HG02885 (cell line): ENCODE results near the gene CHRNA1.
A peak's percentile ranks its signal among the peaks of the same experiment; 100 is the strongest.

ENCODE experiments used
- ATAC-seq: cut with Tn5 transposase; IDR thresholded peaks from one replicate; pipeline ENCODE4 v1.9.1; 2021; ENCODE audit warnings: mild to moderate bottlenecking; ENCODE audit not compliant: unreplicated experiment, poor library complexity

The CHRNA1 gene

DNA sequence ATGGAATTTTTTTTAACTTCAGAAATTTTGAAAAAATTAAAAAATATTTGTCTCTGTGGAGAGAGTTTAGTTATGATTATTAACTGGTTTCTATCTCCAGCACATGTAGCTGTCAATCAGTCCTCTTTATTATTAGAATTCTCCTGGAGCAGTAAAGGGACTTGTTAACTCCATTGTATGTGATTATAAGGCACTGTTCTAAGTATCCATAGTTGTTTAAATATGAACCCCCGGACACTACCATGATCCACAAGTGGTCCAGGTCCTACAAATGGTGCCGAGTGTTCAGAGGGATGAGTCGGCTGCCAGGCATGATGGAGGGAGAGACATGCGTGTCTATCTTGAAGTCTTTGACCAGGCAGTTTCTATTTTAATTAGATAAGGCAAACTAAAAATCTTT is 492 bp downstream of the CHRNA1 start:
- ATAC-seq: no peak

DNA sequence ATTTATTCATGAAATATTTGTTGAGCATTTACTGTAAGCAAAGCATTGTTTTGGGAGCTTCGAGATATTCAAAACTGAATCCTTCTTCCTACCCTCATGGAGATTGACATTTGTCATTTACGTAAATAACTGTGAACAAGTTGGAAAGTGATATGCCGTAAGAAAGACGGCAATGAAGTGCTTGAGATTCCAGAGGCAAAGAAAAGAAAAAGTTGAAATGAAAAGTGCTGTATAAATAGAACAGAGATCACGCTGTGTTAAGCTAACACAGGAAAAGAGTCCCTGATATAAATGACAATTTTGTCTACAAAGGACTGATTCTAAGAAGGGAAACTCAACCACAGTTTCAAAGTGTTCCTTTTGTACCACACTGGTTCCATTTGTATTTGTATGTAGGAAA is 1.8 kb downstream of the CHRNA1 start:
- ATAC-seq: no peak

DNA sequence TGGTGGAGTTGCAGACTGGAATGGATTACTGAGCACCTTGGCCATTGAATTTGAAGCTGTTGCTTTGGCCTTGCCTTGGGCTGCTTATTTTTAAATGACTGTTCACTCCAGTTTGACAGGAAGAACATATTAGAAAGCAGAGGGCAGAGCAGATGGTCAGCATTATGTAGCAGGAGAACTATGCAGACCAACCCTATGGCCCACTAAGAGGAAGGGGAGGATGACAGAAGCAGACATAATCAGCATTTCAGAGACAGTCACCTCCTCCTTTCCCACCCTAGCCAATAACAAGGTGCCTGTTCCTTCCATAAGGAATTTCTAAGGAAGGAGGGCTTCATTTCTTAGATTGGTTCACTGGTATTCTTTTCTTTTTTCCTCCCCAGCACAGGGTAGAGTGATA is 2.4 kb downstream of the CHRNA1 start:
- no peak for ATAC-seq

DNA sequence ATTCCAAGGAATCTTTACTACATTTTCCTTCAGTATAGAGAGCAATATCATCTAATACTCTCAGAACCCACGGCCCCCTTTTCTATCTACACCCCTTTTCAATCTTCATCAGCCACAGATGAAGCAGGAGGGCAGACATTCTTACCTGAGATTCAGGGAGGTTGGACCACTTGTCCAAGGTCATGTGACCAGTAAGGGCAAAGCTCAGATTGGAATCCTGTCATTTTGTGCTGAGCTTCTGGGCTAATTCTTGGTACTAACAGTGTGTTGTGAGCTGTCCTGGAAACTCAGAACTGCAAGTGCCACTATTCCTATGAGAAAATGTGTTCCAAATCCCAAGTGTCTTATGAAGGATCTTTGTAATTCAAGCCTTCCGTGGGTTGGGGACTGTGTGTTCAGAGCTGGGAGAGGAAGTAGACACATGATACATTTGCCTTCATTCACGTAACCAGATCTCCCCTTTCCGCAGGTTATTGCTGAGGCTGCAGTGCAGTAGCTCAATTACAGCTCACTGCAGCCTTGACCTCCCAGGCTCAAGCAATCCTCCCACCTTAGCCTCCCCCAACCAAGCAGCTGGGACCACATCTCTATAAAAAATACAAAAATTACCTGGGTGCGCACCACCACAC is 3.3 kb downstream of the CHRNA1 start:
- ATAC-seq: no peak

DNA sequence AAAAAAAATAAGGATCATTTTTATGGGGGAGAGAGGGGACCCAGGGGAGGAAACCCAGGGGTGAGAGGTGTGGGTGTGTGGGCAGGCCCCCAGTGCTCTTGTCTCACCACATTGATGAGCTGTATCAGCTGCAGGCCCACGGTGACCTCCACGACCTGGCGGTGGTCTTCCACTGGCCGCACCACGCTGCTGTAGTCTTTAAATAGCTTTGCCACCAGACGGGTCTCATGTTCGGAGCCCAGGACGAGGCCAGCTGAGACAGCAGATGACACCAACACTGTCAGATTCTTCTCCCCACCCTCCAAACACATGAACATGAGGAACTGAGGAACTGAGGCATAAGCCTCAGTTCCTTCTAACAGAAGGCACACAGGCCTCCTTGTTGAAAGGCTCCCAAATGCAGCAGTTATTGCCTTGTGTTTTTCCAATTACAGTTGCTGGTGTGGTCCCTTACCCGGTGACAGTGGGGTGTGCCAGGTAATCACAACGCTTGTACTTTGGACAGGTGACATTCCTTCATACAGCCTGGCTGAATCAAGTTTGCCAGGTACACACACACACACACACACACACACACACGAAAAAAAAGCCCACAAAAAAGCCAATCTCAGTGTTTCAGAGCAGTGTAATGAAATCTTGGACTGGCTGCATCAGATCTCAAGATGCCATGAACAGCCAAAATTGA is 4.7 kb downstream of the CHRNA1 start:
- ATAC-seq: no peak

DNA sequence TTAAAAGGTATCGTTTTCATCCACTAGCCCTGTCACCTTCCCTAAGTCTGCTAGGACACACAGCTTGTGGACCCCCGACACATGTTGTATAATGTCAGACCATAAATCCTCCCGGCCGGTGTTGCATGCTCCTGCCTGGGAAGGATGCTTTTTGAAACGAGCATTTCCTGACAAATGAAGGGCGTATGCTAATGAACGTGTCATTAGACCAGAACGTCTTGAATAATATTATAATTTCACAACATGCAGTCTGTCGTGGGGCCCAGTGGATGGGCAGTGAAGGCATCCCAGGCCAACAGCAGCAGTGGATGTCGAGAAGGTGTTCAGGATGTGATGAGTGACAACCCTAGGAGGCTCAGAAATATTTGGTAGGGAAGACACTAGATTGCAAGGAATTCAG is 7.5 kb downstream of the CHRNA1 start:
- ATAC-seq: no peak

DNA sequence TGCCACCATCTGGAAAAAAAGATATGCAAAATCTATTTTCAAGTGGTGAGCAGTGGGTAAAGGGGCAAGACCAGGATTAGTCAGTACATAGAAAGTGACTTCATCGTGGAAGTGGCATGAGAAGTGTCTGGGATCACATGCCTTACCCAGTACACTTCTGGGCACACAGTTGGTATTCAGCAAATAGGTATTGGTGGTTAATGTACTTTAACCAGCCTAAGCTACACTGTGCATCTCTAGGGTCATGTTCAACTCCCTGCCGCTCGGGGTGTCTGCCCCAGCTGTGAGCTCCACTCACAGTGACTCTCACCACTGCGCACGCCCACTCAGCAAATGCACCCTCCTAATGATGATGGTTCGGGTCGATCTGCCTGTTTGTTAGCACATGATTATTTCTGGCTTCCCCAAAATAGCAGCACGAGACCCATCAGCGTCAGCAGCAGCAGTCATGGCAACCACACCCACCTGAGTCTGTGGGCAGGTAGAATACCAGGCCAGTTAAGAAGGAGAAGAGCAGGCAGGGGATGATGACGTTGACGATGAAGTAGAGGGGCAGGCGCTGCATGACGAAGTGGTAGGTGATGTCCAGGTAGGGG is 11.1 kb downstream of the CHRNA1 start:
- peak; percentile 25 for ATAC-seq

DNA sequence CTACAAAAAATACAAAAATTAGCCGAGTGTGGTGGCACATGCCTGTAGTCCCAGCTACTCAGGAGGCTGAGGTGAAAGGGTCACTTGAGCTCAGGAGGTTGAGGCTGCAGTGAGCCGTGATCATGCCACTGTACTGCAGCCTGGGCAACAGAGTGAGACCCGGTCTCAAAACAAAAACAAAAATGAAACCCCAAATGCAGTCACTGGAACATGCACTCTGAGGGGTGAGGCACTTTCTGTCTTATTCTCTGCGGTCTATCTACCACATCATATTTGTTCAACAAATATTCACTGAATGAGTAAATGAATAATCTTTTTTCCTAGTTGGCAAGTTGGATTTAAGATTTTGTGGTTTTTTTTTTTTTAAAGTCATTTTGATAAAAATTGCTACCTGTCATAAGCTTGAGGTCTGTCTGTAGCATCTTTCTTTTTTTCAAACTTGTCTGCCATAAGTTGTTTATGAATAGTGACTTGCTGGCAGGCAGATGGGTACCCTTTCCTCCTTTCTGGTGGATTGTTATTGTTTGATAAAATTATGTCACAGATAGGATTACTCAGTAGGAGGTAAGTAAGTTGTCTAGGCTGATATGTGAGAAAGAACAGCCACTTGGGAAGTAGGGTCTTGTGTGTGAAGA is 11.8 kb downstream of the CHRNA1 start:
- peak; percentile 84 for ATAC-seq

DNA sequence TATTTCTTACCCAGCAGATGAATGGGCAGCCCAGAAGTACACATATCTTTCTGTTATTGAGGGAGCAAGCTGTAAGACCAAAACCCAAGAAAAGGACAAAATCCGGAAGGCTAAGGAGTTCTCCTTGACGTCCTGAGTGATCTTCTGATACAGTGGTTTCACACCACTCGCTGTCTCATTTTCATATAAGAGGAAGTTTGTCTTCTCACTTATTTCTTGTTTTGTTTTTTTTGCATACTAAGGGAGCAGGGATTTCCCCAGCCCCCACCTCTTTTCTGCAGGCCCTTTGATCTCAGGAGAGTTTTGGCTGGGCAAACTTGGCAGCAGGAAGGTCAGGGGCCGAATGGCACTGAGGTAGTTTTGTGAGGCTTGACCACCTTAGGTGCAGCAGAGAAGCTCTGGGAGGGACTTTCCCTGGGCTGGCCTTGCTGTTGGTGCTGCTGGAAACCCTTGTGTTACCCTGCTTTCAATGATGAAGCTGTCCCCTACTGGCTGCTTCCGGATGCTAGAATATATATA is 13.3 kb downstream of the CHRNA1 start:
- peak; percentile 56 for ATAC-seq

DNA sequence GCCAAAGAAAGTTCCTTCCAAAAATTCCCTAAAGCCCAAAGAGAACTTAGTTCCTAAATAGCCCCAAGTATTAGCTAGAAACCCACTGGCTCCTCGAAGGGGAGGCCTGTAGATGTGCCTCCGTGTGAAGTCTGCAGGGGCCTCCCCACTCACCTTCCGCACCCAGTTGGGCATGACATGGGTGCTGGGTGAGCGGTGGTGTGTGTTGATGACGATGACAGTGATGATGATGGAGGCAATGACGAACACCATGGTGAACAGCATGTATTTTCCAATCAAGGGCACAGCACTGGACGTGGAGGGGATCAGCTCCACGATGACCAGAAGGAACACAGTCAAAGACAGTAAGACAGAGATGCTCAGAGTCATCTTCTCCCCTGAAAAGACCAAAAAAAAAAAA is 14.5 kb downstream of the CHRNA1 start:
- ATAC-seq: no peak

DNA sequence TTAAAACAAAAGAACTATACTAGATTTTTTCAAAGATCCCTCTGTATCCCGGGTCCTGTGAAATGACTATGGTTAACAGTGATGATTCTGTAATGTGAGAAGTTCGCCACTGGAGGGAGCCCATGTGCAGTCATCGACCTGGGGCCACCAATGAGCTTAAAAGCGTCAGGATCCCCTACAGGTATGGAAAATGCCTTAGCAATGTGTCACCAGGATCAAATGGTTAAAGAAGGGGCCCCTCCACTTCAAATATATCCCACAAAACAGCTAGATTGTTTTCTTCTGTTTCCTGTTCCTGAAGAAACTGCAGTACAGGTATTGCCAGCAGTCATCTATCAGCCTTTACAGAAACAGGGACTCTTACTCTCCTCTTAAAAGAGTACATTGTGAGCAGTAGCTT is 15.3 kb downstream of the CHRNA1 start:
- ATAC-seq: peak; percentile 42

DNA sequence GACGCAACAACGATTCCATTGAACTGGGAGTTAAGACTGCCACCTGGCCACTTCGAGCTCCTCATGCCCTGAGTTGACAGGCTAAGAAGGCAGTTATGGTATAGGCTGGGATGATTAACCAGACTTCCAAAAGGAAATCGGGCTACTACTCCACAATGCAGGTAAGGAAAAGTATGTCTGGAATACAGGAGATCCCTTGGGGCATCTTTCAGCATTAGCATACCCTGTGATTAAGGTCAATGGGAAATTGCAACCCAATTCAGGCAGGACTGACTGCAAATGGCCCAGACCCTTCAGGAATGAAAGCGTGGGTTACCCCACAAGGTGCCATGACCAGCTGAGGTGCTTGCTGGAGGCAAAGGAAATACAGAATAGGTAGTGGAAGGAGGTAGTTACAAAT is 19.1 kb downstream of the CHRNA1 start:
- no peak for ATAC-seq

DNA sequence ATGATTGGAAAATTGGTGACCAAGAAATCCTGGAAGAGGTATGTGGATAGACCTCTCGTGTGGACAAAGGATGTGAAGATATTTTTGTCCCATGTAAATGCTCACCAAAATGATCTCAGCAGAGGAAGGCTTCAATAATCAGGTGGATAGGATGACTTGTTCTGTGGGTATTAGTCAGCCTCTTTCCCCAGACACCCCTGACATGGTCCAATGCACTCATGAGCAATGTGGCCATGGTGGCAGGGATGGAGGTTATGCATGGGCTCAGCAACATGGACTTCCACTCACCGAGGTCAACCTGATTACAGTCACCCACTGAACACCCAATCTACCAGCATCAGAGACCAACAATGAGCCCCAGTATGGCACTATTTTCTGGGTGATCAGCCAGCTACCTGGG is 20.2 kb downstream of the CHRNA1 start:
- no peak for ATAC-seq

DNA sequence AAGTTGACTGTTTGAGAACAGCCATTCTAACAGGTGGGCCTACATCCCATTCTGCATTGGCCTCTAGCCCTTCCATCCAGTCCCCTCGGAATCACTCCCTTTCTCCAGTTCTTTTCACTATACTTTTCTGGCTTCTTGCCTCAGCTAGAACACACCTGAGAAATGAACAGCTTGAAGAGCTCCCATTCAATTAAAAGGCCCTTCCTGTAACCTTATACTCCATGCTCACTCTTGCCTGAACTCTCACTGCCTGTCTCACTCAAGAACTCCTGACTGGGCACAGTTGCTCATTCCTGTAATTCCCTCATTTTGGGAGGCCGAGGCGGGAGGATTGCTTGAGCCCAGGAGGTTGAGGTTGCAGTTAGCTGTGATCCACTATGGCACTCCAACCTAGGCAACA is 23.6 kb downstream of the CHRNA1 start:
- no peak for ATAC-seq

DNA sequence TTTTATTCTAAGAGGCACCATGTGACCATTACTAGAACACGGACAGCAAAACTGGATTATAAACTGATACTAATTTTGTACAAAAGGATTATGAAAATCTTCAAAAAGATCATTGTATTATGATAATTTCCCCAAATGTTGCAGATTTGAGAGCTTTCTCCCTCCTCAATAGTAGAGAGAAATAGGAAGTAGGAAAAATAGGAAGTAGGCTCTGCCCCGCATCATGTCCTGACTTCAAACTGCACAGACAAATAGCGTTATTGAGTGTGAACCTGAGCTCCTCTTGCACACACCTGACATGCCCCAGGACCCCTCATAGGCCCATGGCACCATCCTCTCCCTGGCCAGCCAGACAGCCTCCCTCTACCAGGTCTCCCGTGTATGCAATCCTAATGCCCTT is 25.4 kb downstream of the CHRNA1 start:
- no peak for ATAC-seq

DNA sequence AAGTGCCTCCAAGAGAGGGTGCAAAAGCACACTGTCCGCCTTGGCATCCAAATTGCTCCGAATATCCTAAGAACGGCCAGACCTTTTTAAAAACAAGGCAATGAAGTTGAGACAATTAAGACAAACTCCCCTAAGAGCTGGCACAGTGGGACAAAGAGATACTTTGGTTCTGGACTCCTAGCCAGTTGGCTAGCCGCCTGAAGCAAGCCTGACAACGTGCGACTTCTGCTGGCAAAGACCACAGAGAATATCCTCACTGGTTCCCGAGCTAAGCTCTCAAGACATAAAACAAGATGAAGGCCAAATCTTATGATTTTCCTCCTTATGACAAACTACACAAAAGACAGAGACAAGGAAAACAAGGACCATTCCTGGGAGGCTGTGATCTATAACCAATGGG is 32.7 kb downstream of the CHRNA1 start:
- ATAC-seq: no peak

DNA sequence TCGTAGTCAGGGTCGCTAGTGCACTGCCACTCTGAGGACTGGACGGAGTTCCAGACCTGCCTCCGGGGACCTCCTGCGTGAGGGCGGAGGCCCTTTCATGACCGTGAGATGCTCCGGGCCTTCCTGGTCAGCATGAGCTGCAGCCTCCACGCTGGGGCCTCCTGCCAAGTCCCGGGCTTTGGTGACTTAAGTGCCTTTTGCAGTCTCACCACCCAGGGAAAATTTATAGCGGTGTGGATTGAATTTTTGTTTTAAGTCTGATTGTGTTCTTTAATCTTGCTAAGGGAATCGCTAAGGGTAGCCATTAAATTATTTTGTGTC is 33.6 kb downstream of the CHRNA1 start:
- no peak for ATAC-seq

DNA sequence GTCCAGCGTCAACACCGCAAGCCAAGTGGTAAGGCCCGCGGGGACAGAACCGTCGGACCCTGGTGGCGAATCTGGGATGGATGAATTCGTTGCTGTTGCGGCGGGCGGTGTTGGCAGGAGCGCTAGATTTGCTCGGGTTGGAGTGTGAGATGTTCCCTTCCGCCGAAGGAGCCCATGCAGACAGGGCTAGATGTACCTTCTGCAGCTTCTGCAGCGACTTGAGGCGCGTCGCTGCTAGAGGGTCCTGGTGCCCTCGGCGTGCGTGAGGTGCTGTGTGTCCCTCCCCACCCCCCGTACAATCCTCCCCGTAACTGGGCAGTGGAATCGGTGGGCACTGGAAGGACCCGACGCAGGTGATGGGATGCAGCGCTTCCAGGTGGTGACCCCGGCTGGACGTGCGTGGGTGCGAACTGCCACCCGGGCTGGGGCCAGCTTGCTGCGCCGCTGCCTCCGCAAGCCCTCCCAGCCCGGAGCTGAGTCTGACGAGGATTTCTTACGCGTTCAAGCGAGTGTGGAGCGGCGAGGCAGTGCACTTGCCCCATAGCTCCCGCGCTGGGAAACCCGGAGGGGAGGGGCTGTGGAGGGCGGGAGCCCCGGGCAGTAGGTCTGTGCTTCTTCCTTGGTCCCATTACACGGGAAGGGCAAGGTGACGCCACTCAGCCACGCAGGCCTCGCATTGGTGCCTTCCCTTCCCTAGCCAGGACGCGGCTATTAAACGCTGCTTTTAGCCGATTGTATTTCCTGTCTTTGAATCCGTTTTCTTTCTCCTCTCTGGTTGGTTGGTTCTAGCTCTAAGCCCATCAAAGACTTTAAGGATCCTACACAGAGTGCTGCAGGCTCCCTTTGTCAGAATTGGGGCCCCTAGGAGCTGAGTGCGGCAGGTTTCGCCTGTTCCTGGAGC is 34.2 kb downstream of the CHRNA1 start:
- ATAC-seq: no peak

DNA sequence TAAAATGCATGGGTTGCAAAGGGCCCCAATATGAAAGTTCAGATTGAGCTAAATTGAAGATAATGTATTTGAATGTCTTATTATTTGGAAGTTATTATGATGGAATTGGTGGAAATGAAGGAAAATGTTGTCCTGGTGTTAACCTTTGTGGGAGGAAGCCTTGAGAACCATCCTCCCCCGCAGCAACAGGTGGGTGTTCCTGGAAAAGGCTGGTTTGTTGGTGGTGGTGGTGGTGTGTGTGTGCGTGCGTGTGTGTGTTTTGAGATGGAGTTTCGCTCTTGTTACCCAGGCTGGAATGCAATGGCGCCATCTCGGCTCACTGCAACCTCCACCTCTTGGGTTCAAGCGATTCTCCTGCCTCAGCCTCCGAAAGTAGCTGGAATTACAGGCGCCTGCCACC is 36.2 kb downstream of the CHRNA1 start:
- ATAC-seq: no peak

DNA sequence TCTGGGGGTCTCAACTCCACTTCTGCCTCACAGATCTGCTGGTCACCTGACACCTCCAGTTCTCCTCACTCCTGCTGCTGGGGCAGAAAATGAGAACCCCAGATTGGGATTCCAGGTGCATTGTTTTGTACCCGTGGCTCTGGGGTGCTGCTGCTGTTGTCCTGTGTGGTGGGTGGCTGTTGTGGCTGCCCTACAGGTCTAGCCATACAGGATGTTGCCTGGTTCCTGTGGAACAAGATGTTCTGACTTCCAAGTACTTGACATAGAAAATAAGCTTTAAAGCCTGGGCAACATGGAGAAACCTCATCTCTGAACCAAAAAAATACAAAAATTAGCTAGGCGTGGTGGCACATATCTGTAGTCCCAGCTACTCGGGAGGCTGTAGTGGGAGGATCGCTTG is 38.1 kb downstream of the CHRNA1 start:
- no peak for ATAC-seq
